Activated T-helper 2 cell treated with anti-CD3 and anti-CD28 coated beads, Interferon-gamma antibody, Interleukin-2, Interleukin-4, amounts not matched to agents 10 μg/mL and 5 μg/mL and 100 μg/mL, durations not matched to agents 14 hours and 24 hours and 36 hours (primary cell): ENCODE data around the gene SLC24A1. TPM values are rescaled to one million over a fixed set of nuclear protein-coding genes. Genes with fewer than 3 reads are reported as not detected.

ENCODE experiments used
- DNase-seq: peaks from one replicate; pipeline ENCODE4 v3.0.0; 2021; ENCODE audit warnings: low spot score
- H3K27ac Mint-ChIP-seq: one replicate; pipeline ENCODE4 v1.8.0; 2021; ENCODE audit warnings: mixed read lengths
- H3K27me3 Mint-ChIP-seq: one replicate; pipeline ENCODE4 v1.8.0; 2021; ENCODE audit warnings: low read depth, mixed read lengths
- H3K36me3 Mint-ChIP-seq: one replicate; pipeline ENCODE4 v1.8.0; 2021; ENCODE audit warnings: low read depth, mixed read lengths
- H3K4me1 Mint-ChIP-seq: one replicate; pipeline ENCODE4 v1.8.0; 2021; ENCODE audit warnings: low read depth, mixed read lengths
- H3K4me3 Mint-ChIP-seq: one replicate; pipeline ENCODE4 v1.8.0; 2021; ENCODE audit warnings: low read depth, mild to moderate bottlenecking, moderate library complexity, mixed read lengths
- H3K9me3 Mint-ChIP-seq: one replicate; pipeline ENCODE4 v1.8.0; 2021; ENCODE audit warnings: mixed read lengths
- intact Hi-C: fragments of 100-400 bp; cut with micrococcal nuclease; formaldehyde crosslinking; loops from one replicate; pipeline ENCODE4 v1.15.1; 2023
- total RNA-seq: library from RNA; stranded (reverse); gene quantifications from 2 replicates; pipeline ENCODE4 v1.2.3, GENCODE V29; 2022

The SLC24A1 gene
- 5.3 and 5.8 TPM in 2 replicates for total RNA-seq

GRCh38 chr15:65621638-65622037, at the start of gene SLC24A1:
TSS of gene SLC24A1 (plus strand) at chr15:65621938. CDS start at chr15:65624081, 2,143 bp downstream.
- no peak for DNase-seq
- Mint-ChIP-seq H3K36me3 (no peaks in the 10 kb centered on the region), H3K4me1 (no peaks in the 10 kb centered on the region), H3K4me3 (no peak within 1 kb of the TSS), H3K9me3 (no peaks in the 10 kb centered on the region), H3K27ac (no peak within 1 kb of the TSS), H3K27me3 (no peaks in the 10 kb centered on the region)
- intact Hi-C loops = no loop called here

DNA sequence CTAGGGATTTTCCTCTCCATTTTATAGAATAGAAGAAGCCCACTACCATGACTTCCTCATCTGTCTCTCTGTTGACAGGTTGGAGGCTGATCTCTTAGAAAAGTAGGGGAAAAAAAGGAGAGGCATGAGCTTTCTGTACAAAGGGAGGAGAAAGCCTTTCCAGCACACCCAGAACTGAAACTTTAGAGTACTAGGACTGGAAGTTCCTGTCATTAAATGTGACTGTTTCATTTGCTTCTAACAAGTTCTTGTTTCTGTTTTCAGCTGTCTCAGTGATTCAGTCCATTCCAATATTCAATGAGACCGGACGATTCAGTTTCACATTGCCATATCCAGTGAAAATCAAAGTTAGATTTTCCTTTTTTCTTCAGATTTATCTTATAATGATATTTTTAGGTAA, 49.8 kb upstream of the SLC24A1 start:
- Mint-ChIP-seq H3K4me1 (no peaks in the 10 kb centered on the region), H3K4me3 (no peak overlapping the region), H3K36me3 (peaks cover 41% of the 10 kb centered on the region), H3K27me3 (no peaks in the 10 kb centered on the region), H3K9me3 (no peaks in the 10 kb centered on the region), H3K27ac (no peak overlapping the region)
- no peak for DNase-seq
- intact Hi-C loops = no loop called here

DNA sequence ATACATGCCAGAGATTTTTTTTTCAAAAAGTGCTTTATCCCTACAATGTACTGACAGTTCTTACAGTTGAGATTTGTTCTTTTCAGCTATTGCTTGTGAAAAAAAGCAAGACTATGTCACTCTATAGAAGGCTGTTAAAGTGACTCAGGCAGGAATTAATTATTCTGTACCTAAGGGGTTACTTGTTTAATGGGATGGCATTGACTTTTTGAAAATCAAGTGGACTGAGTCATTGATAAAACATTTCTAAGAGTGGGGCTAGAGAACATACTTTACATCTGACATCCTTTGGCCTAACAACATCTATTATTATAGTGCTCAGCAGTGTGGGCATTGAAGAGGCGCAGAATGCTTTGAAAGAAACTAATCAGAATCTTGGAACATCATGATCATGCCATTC, 45.1 kb upstream of the SLC24A1 start:
- no peak for DNase-seq
- intact Hi-C loops = no loop called here
- no peak overlapping the region for H3K4me3 Mint-ChIP-seq
- H3K36me3 Mint-ChIP-seq = peaks cover 59% of the 10 kb centered on the region
- H3K4me1 Mint-ChIP-seq = no peaks in the 10 kb centered on the region
- H3K27ac Mint-ChIP-seq = no peak overlapping the region
- H3K9me3 Mint-ChIP-seq = no peaks in the 10 kb centered on the region
- H3K27me3 Mint-ChIP-seq = no peaks in the 10 kb centered on the region

GRCh38 chr15:65577129-65577996, 44.4 kb upstream of the SLC24A1 start:
- Mint-ChIP-seq H3K36me3 (peaks cover 63% of the 10 kb centered on the region), H3K27me3 (no peaks in the 10 kb centered on the region), H3K4me3 (no peak overlapping the region), H3K4me1 (no peaks in the 10 kb centered on the region), H3K27ac (no peak overlapping the region), H3K9me3 (no peaks in the 10 kb centered on the region)
- intact Hi-C loops = no loop called here
- DNase-seq = no peak

DNA sequence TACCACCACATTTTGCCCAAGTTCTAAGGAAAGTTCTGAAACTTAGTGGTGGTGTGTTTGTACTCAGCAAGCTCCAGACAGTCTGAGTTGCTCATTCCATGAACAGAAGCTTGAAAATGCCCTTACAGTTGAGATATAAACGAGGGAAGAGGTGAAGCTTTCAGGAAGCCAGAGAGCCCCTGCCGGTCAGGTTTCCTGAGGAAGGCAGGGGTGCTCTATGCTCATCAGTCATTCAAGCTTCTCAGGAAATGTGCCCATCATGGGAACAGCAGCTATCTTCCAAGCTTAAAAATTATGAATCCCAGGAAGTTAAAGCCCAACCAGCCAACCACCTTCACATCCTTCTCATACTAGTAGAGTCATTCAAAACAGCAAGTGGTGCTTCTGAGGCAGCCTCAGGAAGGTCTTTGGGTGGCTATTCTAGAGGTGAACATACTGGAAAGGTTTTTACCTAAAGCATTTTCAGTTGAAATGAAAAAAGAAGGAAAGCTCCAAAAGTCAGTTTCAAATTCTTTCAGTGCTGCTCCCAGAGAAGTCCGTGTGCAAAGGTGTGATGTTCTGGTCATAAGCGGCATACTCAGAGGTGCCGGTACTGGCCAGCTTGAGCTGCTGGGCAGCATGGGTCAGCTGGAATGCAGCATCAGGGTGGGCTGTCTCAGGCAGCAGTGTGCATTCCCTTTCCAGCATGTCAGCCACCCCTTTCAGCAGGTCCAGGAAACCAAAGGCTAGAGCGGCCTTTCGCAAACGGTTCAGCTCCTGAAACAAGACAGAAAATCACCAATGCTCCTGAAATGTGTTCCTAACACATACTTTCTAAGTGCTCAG, 42.6 kb upstream of the SLC24A1 start:
- Mint-ChIP-seq H3K4me1 (peaks cover 10% of the 10 kb centered on the region), H3K4me3 (no peak overlapping the region), H3K9me3 (no peaks in the 10 kb centered on the region), H3K27ac (peak overlapping the region; percentile 28), H3K27me3 (no peaks in the 10 kb centered on the region), H3K36me3 (peaks cover 75% of the 10 kb centered on the region)
- intact Hi-C loops = no loop called here
- no peak for DNase-seq

- intact Hi-C loops = no loop called here
- Mint-ChIP-seq H3K4me3 (no peak overlapping the region), H3K9me3 (no peaks in the 10 kb centered on the region), H3K27ac (no peak overlapping the region), H3K36me3 (peaks cover 75% of the 10 kb centered on the region), H3K27me3 (no peaks in the 10 kb centered on the region), H3K4me1 (peaks cover 16% of the 10 kb centered on the region)
- DNase-seq = no peak
Measured at GRCh38 chr15:65579762-65580161, 42.0 kb upstream of the SLC24A1 start.

GRCh38 chr15:65580287-65580686, 41.5 kb upstream of the SLC24A1 start:
- Mint-ChIP-seq H3K9me3 (no peaks in the 10 kb centered on the region), H3K27ac (no peak overlapping the region), H3K4me1 (peaks cover 18% of the 10 kb centered on the region), H3K4me3 (no peak overlapping the region), H3K27me3 (no peaks in the 10 kb centered on the region), H3K36me3 (peaks cover 75% of the 10 kb centered on the region)
- no peak for DNase-seq
- intact Hi-C loops = no loop called here

DNA sequence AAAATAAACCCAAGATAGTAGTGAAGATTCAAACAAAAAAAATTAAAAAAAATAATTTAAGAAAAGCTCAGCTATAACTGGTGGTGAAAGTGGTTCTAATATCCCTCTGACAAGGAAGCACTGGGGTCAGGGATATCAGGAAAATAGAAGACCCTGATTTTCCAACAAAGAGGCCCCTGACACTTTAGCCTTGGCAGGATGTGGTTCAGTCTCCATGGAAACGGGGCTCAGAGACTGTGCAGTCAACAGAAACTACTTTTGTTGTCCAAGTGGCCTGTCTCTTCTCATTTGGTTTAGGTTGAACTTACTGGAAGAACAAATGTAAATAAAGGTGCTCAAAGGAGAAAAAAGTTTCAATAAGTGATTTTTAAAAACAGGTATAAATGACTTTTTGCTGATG, 38.0 kb upstream of the SLC24A1 start:
- intact Hi-C loops = no loop called here
- peaks cover 18% of the 10 kb centered on the region for H3K4me1 Mint-ChIP-seq
- peaks cover 74% of the 10 kb centered on the region for H3K36me3 Mint-ChIP-seq
- peak; percentile 49 for DNase-seq
- no peak overlapping the region for H3K4me3 Mint-ChIP-seq
- no peaks in the 10 kb centered on the region for H3K9me3 Mint-ChIP-seq
- peak overlapping the region; percentile 79 for H3K27ac Mint-ChIP-seq
- no peaks in the 10 kb centered on the region for H3K27me3 Mint-ChIP-seq

GRCh38 chr15:65584241-65584640, 37.5 kb upstream of the SLC24A1 start:
- Mint-ChIP-seq H3K4me3 (no peak overlapping the region), H3K27me3 (no peaks in the 10 kb centered on the region), H3K36me3 (peaks cover 69% of the 10 kb centered on the region), H3K4me1 (peaks cover 18% of the 10 kb centered on the region), H3K27ac (peak overlapping the region; percentile 79), H3K9me3 (no peaks in the 10 kb centered on the region)
- no peak for DNase-seq
- intact Hi-C loops = no loop called here

DNA sequence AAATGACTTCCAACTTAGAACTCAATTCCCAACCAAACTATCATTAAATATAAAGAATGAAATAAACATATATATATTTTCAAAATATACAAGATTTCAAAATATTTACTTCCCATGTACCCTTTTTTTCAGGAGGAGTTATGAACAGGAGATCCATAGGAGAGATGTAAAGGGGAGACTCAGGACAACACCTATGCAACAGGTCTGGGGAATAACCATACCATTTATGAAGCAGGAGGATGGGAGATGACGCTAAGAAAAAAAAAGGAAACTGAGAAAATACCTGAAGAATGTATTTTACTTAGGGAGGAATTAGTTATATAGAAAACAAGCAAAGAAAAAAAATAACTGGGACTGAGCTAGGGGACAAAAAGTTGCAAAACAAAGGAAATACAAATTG, 34.6 kb upstream of the SLC24A1 start:
- peaks cover 75% of the 10 kb centered on the region for H3K36me3 Mint-ChIP-seq

GRCh38 chr15:65595960-65596359, 25.8 kb upstream of the SLC24A1 start:
- H3K9me3 Mint-ChIP-seq = no peaks in the 10 kb centered on the region
- peaks cover 5% of the 10 kb centered on the region for H3K4me1 Mint-ChIP-seq
- DNase-seq = no peak
- intact Hi-C loops = no loop called here
- H3K4me3 Mint-ChIP-seq = no peak overlapping the region
- H3K27me3 Mint-ChIP-seq = no peaks in the 10 kb centered on the region
- no peak overlapping the region for H3K27ac Mint-ChIP-seq
- peaks cover 60% of the 10 kb centered on the region for H3K36me3 Mint-ChIP-seq

More for the DNA sequence above, 34.6 kb upstream of the SLC24A1 start:
- Mint-ChIP-seq H3K27me3 (no peaks in the 10 kb centered on the region), H3K9me3 (no peaks in the 10 kb centered on the region), H3K4me1 (peaks cover 20% of the 10 kb centered on the region), H3K4me3 (no peak overlapping the region), H3K27ac (no peak overlapping the region)
- intact Hi-C loops = no loop called here
- DNase-seq = no peak

GRCh38 chr15:65598468-65598867, 23.3 kb upstream of the SLC24A1 start:
- Mint-ChIP-seq H3K27me3 (no peaks in the 10 kb centered on the region), H3K27ac (no peak overlapping the region), H3K4me3 (no peak overlapping the region), H3K4me1 (peaks cover 5% of the 10 kb centered on the region), H3K9me3 (no peaks in the 10 kb centered on the region), H3K36me3 (peaks cover 54% of the 10 kb centered on the region)
- no peak for DNase-seq
- intact Hi-C loops = no loop called here

- Mint-ChIP-seq H3K4me3 (no peak overlapping the region), H3K27ac (no peak overlapping the region), H3K27me3 (no peaks in the 10 kb centered on the region), H3K36me3 (peaks cover 53% of the 10 kb centered on the region), H3K9me3 (no peaks in the 10 kb centered on the region), H3K4me1 (peaks cover 5% of the 10 kb centered on the region)
- intact Hi-C loops = no loop called here
- DNase-seq = no peak
Measured at GRCh38 chr15:65599677-65600076, 22.1 kb upstream of the SLC24A1 start.
